DMS53 treated with DMSO at 0.1 percent for 48 hours (cell line): ENCODE data around the gene WDR49.
A peak's percentile ranks its signal among the peaks of the same experiment; 100 is the strongest.
"Not testable (repeated sequence)": the region's sequence is repeated elsewhere in the genome, so short reads cannot be mapped to it uniquely, and the experiment has no call there.

ENCODE experiments used
- DNase-seq: peaks from one replicate; lab custom pipeline; 2025; ENCODE audit not compliant: unreplicated experiment; lab: John Stamatoyannopoulos, UW

WDR49 gene

GRCh38 chr3:167615030-167615429 lies 38.7 kb downstream of the WDR49 start:
- no peak for DNase-seq

GRCh38 chr3:167614196-167614595 lies 39.5 kb downstream of the WDR49 start:
- DNase-seq = not testable (repeated sequence)

GRCh38 chr3:167611718-167612117 lies 42.0 kb downstream of the WDR49 start:
- no peak for DNase-seq

GRCh38 chr3:167609156-167609555 lies 44.6 kb downstream of the WDR49 start:
- no peak for DNase-seq

- no peak for DNase-seq
Measured at GRCh38 chr3:167606836-167607235, 46.9 kb downstream of the WDR49 start.

GRCh38 chr3:167605871-167606270 lies 47.9 kb downstream of the WDR49 start:
- no peak for DNase-seq

- DNase-seq = no peak
Measured at GRCh38 chr3:167602041-167602440, 51.7 kb downstream of the WDR49 start.

GRCh38 chr3:167587651-167588050 lies 66.1 kb downstream of the WDR49 start:
- no peak for DNase-seq

- no peak for DNase-seq
Measured at GRCh38 chr3:167575000-167575600, 78.6 kb downstream of the WDR49 start.

- no peak for DNase-seq
Measured at GRCh38 chr3:167572991-167573390, 80.8 kb downstream of the WDR49 start.

- no peak for DNase-seq
Measured at GRCh38 chr3:167568634-167569033, 85.1 kb downstream of the WDR49 start.

- DNase-seq = no peak
Measured at GRCh38 chr3:167565489-167565888, 88.3 kb downstream of the WDR49 start.

- DNase-seq = no peak
Measured at GRCh38 chr3:167564612-167565011, 89.1 kb downstream of the WDR49 start.

- DNase-seq = no peak
Measured at GRCh38 chr3:167559924-167560323, 93.8 kb downstream of the WDR49 start.

- no peak for DNase-seq
Measured at GRCh38 chr3:167554898-167555297, 98.8 kb downstream of the WDR49 start.

- no peak for DNase-seq
Measured at GRCh38 chr3:167538081-167538480, 115.7 kb downstream of the WDR49 start.

- DNase-seq = no peak
Measured at GRCh38 chr3:167521006-167521355, 132.8 kb downstream of the WDR49 start.

- DNase-seq = no peak
Measured at GRCh38 chr3:167520266-167521005, 133.3 kb downstream of the WDR49 start.

- no peak for DNase-seq
Measured at GRCh38 chr3:167507954-167508353, 145.8 kb downstream of the WDR49 start.

GRCh38 chr3:167502401-167502800 lies 151.3 kb downstream of the WDR49 start:
- no peak for DNase-seq

- no peak for DNase-seq
Measured at GRCh38 chr3:167501941-167502340, 151.8 kb downstream of the WDR49 start.

GRCh38 chr3:167497903-167498302 lies 155.8 kb downstream of the WDR49 start:
- no peak for DNase-seq

- peak; percentile 13 for DNase-seq
Measured at GRCh38 chr3:167493244-167493643, 160.5 kb downstream of the WDR49 start.
